CD14-positive monocyte (primary cell): Measurements from ENCODE around the gene FIBCD1. TPM values are rescaled to one million over a fixed set of nuclear protein-coding genes. Genes with fewer than 3 reads are reported as not detected.

Source experiments
- DNase-seq, 3 donors: peaks; one replicate each; pipeline ENCODE4 v3.0.0-alpha.2; 2011 to 2022
- H2AFZ ChIP-seq: 2 replicates; pipeline ENCODE4 v1.6.0; 2012; ENCODE audit warnings: mild to moderate bottlenecking, low read depth, low read length, inconsistent platforms; ENCODE audit not compliant: insufficient read depth, poor library complexity, severe bottlenecking
- H3K27ac ChIP-seq, 2 donors: 1 replicate in 1 of 2; 2 replicates in 1 of 2; pipeline ENCODE4 v1.5.1; 2012 to 2013; ENCODE audit warnings: low read length in 2 of 2, control low read depth in 1 of 2, inconsistent platforms in 1 of 2, low read depth in 1 of 2, mild to moderate bottlenecking in 1 of 2
- H3K27me3 ChIP-seq, 2 donors: one replicate each; pipeline versions ENCODE4 v1.6.0 to v1.6.1; 2011 to 2013; ENCODE audit warnings: low read length in 2 of 2; ENCODE audit not compliant: control insufficient read depth in 2 of 2, insufficient read depth in 2 of 2
- H3K36me3 ChIP-seq, 2 donors: replicated peaks in 1 of 2; 1 replicate in 1 of 2; 2 replicates in 1 of 2; pipeline versions ENCODE4 v1.5.1 to v1.6.1; 2012 to 2013; ENCODE audit warnings: low read length in 2 of 2, control low read depth in 1 of 2, inconsistent platforms in 1 of 2, mild to moderate bottlenecking in 1 of 2; ENCODE audit not compliant: insufficient read depth in 2 of 2, control insufficient read depth in 1 of 2
- H3K4me1 ChIP-seq, 2 donors: 1 replicate in 1 of 2; 2 replicates in 1 of 2; pipeline versions ENCODE4 v1.5.1 to v1.6.1; 2012 to 2013; ENCODE audit warnings: low read length in 2 of 2, control low read depth in 1 of 2, inconsistent platforms in 1 of 2, mild to moderate bottlenecking in 1 of 2, moderate library complexity in 1 of 2; ENCODE audit not compliant: insufficient read depth in 2 of 2, control insufficient read depth in 1 of 2
- H3K4me2 ChIP-seq: replicated peaks from 2 replicates; pipeline ENCODE3; 2012; ENCODE audit warnings: low read length, moderate library complexity, mild to moderate bottlenecking; ENCODE audit not compliant: poor library complexity, severe bottlenecking; ENCODE audit errors: extremely low read depth
- H3K4me3 ChIP-seq, 3 experiments: fragments of 200-600 bp in 1 of 3; sonication (generic) in 1 of 3; replicated peaks in 1 of 3; 1 replicate in 2 of 3; 2 replicates in 1 of 3; pipeline ENCODE4 v1.5.1; 2011 to 2013; ENCODE audit warnings: low read length in 3 of 3, mild to moderate bottlenecking in 3 of 3, control low read depth in 2 of 3, low read depth in 2 of 3, inconsistent platforms in 1 of 3, moderate library complexity in 1 of 3
- H3K79me2 ChIP-seq: 2 replicates; pipeline ENCODE4 v1.6.0; 2012; ENCODE audit warnings: mild to moderate bottlenecking, control low read depth, inconsistent platforms, low read length, moderate library complexity; ENCODE audit not compliant: insufficient read depth
- H3K9ac ChIP-seq: 2 replicates; pipeline ENCODE4 v1.6.0; 2017; ENCODE audit warnings: low read length, mild to moderate bottlenecking; ENCODE audit not compliant: insufficient read depth, poor library complexity, severe bottlenecking
- H3K9me3 ChIP-seq, 2 donors: replicated peaks in 1 of 2; 1 replicate in 1 of 2; 2 replicates in 1 of 2; pipeline versions ENCODE4 v1.5.1 to v1.6.1; 2012 to 2013; ENCODE audit warnings: low read length in 2 of 2, control low read depth in 1 of 2; ENCODE audit not compliant: control insufficient read depth in 1 of 2, insufficient read depth in 1 of 2
- H4K20me1 ChIP-seq: 2 replicates; pipeline ENCODE4 v1.6.0; 2012; ENCODE audit warnings: mild to moderate bottlenecking, low read length, control low read depth, moderate library complexity; ENCODE audit not compliant: insufficient read depth
- H3K27ac Mint-ChIP-seq, 7 donors: one replicate each; pipeline ENCODE4 v1.8.0; 2020; ENCODE audit warnings: mild to moderate bottlenecking in 7 of 7, mixed read lengths in 7 of 7, moderate library complexity in 6 of 7, inconsistent platforms in 2 of 7
- H3K27me3 Mint-ChIP-seq, 3 donors: one replicate each; pipeline ENCODE4 v1.8.0; 2021 to 2022; ENCODE audit warnings: low read depth in 3 of 3, mild to moderate bottlenecking in 3 of 3, mixed read lengths in 3 of 3, moderate library complexity in 3 of 3, inconsistent platforms in 1 of 3
- H3K36me3 Mint-ChIP-seq, 2 donors: one replicate each; pipeline ENCODE4 v1.8.0; 2020; ENCODE audit warnings: mixed read lengths in 2 of 2, inconsistent platforms in 1 of 2, mild to moderate bottlenecking in 1 of 2
- H3K4me1 Mint-ChIP-seq: one replicate; pipeline ENCODE4 v1.8.0; 2020; ENCODE audit warnings: mild to moderate bottlenecking, mixed read lengths
- H3K4me3 Mint-ChIP-seq, 2 donors: one replicate each; pipeline ENCODE4 v1.8.0; 2020; ENCODE audit warnings: mild to moderate bottlenecking in 2 of 2, mixed read lengths in 2 of 2, moderate library complexity in 1 of 2
- H3K9me3 Mint-ChIP-seq, 7 donors: one replicate each; pipeline ENCODE4 v1.8.0; 2020 to 2022; ENCODE audit warnings: mixed read lengths in 7 of 7, mild to moderate bottlenecking in 6 of 7, moderate library complexity in 6 of 7, inconsistent platforms in 2 of 7
- WGBS: methylation state at CpG from one replicate; pipeline ENCODE4 v1.1.5; 2013; ENCODE audit warnings: missing lambda C conversion rate; ENCODE audit not compliant: insufficient coverage; 5-methylcytosine and 5-hydroxymethylcytosine counted together
- intact Hi-C, 2 donors: fragments of 100-400 bp; cut with micrococcal nuclease; formaldehyde crosslinking; loops; one replicate each; pipeline versions ENCODE4 v1.15.0 to v1.15.1; 2023
- polyA plus RNA-seq, 3 donors: library from polyadenylated mRNA; depleted of rRNA in 1 of 3; unstranded in 2 of 3; stranded (reverse) in 1 of 3; fragments of 300-500 nt in 2 of 3; fragments of >200 nt in 1 of 3; fragmentation: Illumina TruSeq in 2 of 3; gene quantifications; 1 replicate in 2 of 3; 2 replicates in 1 of 3; pipeline ENCODE4 v1.2.3, GENCODE V29; 2012 to 2021
- TF ChIP-seq, protein P1 (sequence below): fragments of 200-600 bp; IDR thresholded peaks from one replicate; pipeline ENCODE4 v1.8.0; 2022; ENCODE audit warnings: antibody characterized with exemption, mild to moderate bottlenecking

Gene FIBCD1
- polyA plus RNA-seq, 3 donors: not detected

DNA sequence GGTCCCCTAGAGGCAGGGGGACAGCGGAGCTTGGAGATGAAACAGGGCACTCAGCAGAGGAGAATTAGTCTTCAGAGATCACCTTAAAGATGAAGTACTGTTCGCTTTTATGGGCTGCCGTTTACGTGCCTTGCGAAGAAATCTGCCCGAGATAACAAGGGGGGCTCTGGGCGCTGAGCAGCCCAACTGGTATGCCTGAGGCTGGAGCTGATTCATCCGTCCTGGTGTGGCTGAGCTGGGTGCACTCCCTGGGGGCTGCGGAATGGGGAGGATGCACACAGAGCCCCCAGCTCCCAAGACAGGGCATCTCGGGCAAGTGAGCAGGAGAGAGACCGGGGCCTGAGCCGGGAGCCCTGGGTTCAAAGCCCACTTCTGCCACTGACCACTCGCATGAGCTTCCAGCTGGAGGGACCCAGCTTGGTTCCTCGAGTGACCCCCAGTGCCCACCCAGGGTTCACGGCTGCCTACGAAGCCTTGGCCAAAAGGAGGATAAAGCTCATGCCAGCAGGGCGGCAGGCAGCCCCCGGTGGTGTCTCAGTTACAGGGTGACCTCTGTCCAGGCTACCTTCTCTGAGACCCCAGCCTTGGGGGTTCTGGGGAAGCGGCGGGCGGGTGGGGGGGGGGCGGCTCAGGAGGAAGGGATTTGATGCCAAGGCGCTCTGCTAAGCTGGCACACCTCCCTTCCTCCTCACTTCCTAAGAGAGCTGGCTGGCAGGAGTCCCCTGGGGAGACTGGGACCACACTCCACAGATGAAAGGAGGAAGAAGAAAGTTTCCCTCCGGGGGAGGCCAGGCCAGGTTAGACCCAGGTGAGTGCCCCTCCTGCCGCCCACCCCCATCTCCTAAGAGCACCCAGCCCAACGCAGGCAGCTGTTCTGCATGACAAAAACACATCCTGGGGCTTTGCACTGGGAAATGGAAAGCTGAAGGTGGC is 5.7 kb downstream of the FIBCD1 start:
- H3K9ac ChIP-seq: no peak overlapping the region
- no peaks in the 10 kb centered on the region for H3K79me2 ChIP-seq
- H3K27me3 ChIP-seq: peaks cover 13 to 59% of the 10 kb centered on the region in 2 donors
- no peak overlapping the region for H3K4me2 ChIP-seq
- no peak overlapping the region for H3K4me3 ChIP-seq
- Mint-ChIP-seq H3K4me3 (peak overlapping the region in 1 of 2 donors; percentile 67), H3K9me3 (peaks cover 0 to 4% (median 0%) of the 10 kb centered on the region in 7 donors), H3K36me3 (peaks cover 0 to 4% of the 10 kb centered on the region in 2 donors), H3K27me3 (peaks cover 49 to 69% (median 62%) of the 10 kb centered on the region in 3 donors), H3K4me1 (peaks cover 2% of the 10 kb centered on the region), H3K27ac (no peak overlapping the region)
- H3K9me3 ChIP-seq: no peaks in the 10 kb centered on the region
- H4K20me1 ChIP-seq: no peaks in the 10 kb centered on the region
- DNase-seq: no peak
- WGBS: 40% methylated on average over 15 of the region's 26 CpGs
- intact Hi-C loops: no loop called here
- H3K27ac ChIP-seq: no peak overlapping the region
- H2AFZ ChIP-seq: no peak overlapping the region
- H3K36me3 ChIP-seq: no peaks in the 10 kb centered on the region
- TF ChIP-seq, protein P1, sequence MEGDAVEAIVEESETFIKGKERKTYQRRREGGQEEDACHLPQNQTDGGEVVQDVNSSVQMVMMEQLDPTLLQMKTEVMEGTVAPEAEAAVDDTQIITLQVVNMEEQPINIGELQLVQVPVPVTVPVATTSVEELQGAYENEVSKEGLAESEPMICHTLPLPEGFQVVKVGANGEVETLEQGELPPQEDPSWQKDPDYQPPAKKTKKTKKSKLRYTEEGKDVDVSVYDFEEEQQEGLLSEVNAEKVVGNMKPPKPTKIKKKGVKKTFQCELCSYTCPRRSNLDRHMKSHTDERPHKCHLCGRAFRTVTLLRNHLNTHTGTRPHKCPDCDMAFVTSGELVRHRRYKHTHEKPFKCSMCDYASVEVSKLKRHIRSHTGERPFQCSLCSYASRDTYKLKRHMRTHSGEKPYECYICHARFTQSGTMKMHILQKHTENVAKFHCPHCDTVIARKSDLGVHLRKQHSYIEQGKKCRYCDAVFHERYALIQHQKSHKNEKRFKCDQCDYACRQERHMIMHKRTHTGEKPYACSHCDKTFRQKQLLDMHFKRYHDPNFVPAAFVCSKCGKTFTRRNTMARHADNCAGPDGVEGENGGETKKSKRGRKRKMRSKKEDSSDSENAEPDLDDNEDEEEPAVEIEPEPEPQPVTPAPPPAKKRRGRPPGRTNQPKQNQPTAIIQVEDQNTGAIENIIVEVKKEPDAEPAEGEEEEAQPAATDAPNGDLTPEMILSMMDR: no peak
- H3K4me1 ChIP-seq: no peaks in the 10 kb centered on the region

GRCh38 chr9:130932255-130933079 is 6.6 kb downstream of the FIBCD1 start:
- Mint-ChIP-seq H3K36me3 (peaks cover 0 to 2% of the 10 kb centered on the region in 2 donors), H3K9me3 (peaks cover 0 to 4% (median 0%) of the 10 kb centered on the region in 7 donors), H3K4me3 (peak overlapping the region in 1 of 2 donors; percentile 49), H3K27me3 (peaks cover 47 to 60% (median 55%) of the 10 kb centered on the region in 3 donors), H3K4me1 (peaks cover 2% of the 10 kb centered on the region), H3K27ac (peak overlapping the region in 1 of 7 donors; percentile 64)
- Histone ChIP-seq H3K27ac (no peak overlapping the region), H3K4me1 (no peaks in the 10 kb centered on the region), H3K9me3 (no peaks in the 10 kb centered on the region), H3K4me3 (no peak overlapping the region), H3K27me3 (peaks cover 5 to 51% of the 10 kb centered on the region in 2 donors), H3K4me2 (no peak overlapping the region), H3K9ac (no peak overlapping the region), H3K79me2 (no peaks in the 10 kb centered on the region), H4K20me1 (no peaks in the 10 kb centered on the region), H2AFZ (no peak overlapping the region), H3K36me3 (no peaks in the 10 kb centered on the region)
- no peak for DNase-seq
- intact Hi-C loops: no loop called here
- TF ChIP-seq, protein P1: no peak
- 49% methylated on average over 18 of the region's 21 CpGs for WGBS
